ENCODE measurements around the gene C1orf56. TPM values are rescaled to one million over a fixed set of nuclear protein-coding genes. Genes with fewer than 3 reads are reported as not detected.

Gene C1orf56
- total RNA-seq, 1 donor, result 3.0 TPM

DNA sequence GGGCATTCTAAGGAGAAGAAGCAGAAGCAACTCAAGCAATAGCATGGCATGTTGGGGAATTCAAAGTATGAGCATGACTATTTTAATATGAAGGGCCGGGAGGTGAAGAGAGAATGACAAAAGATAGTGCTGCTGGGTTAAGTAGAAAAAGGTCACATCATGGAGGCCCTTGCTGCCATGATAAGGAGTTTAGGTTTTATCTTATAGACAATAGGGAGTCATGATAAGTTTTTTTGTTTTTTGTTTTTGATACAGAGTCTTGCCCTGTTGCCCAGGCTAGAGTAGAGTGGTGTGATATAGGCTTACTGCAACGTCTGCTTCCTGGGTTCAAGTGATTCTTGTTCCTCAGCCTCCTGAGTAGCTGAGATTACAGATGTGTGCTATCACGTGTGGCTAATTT lies 8.0 kb upstream of the C1orf56 start:
- no peak for DNase-seq (ENCODE audit: low read depth)
- H3K4me3 ChIP-seq (ENCODE audit: low read depth, low read length), result no peak overlapping the region
- TF ChIP-seq, protein P1, sequence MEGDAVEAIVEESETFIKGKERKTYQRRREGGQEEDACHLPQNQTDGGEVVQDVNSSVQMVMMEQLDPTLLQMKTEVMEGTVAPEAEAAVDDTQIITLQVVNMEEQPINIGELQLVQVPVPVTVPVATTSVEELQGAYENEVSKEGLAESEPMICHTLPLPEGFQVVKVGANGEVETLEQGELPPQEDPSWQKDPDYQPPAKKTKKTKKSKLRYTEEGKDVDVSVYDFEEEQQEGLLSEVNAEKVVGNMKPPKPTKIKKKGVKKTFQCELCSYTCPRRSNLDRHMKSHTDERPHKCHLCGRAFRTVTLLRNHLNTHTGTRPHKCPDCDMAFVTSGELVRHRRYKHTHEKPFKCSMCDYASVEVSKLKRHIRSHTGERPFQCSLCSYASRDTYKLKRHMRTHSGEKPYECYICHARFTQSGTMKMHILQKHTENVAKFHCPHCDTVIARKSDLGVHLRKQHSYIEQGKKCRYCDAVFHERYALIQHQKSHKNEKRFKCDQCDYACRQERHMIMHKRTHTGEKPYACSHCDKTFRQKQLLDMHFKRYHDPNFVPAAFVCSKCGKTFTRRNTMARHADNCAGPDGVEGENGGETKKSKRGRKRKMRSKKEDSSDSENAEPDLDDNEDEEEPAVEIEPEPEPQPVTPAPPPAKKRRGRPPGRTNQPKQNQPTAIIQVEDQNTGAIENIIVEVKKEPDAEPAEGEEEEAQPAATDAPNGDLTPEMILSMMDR (IDR thresholded peaks at IDR 0.05; ENCODE audit: insufficient read depth, low read depth, low read length), result no peak

DNA sequence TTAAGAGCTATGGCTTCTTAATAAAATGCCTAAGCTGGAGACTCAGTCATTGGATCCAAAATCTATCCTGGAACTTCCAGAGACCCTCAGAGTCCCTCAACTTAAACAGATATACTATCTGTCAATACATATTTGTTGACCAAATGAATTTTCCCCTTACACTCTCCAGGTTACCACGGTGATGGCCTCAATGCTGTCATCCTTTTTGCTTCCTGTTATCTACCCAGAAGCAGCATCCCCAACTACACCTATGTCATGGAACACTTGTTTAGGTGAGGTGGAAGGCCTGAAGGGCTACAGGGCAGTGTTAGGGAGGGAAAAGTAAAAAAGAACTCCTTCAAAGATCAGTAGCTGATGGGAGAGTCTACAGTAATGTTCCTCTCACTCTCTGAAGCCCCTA lies 4.4 kb upstream of the C1orf56 start:
- TF ChIP-seq, protein P1 (IDR thresholded peaks at IDR 0.05; ENCODE audit: insufficient read depth, low read depth, low read length), result no peak
- H3K4me3 ChIP-seq (ENCODE audit: low read depth, low read length), result no peak overlapping the region
- no peak for DNase-seq (ENCODE audit: low read depth)

DNA sequence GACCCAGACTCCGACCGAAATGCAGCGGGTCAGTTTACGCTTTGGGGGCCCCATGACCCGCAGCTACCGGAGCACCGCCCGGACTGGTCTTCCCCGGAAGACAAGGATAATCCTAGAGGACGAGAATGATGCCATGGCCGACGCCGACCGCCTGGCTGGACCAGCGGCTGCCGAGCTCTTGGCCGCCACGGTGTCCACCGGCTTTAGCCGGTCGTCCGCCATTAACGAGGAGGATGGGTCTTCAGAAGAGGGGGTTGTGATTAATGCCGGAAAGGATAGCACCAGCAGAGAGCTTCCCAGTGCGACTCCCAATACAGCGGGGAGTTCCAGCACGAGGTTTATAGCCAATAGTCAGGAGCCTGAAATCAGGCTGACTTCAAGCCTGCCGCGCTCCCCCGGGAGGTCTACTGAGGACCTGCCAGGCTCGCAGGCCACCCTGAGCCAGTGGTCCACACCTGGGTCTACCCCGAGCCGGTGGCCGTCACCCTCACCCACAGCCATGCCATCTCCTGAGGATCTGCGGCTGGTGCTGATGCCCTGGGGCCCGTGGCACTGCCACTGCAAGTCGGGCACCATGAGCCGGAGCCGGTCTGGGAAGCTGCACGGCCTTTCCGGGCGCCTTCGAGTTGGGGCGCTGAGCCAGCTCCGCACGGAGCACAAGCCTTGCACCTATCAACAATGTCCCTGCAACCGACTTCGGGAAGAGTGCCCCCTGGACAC lies 534 bp downstream of the C1orf56 start:
- TF ChIP-seq, protein P1 (IDR thresholded peaks at IDR 0.05; ENCODE audit: insufficient read depth, low read depth, low read length), result peak; percentile 60
- peak; percentile 58 for DNase-seq (ENCODE audit: low read depth)
- H3K4me3 ChIP-seq (ENCODE audit: low read depth, low read length), result peak overlapping the region; percentile 84

DNA sequence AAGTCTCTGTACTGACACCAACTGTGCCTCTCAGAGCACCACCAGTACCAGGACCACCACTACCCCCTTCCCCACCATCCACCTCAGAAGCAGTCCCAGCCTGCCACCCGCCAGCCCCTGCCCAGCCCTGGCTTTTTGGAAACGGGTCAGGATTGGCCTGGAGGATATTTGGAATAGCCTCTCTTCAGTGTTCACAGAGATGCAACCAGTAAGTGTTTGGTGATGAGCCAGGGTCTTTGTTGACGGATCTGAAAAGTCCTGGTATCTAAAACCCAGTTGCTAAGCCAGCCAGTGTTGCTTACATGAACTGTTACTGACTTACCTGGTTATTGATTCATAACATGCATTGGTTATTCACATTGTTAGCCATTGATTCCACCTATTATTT lies 1.1 kb downstream of the C1orf56 start:
- TF ChIP-seq, protein P1 (IDR thresholded peaks at IDR 0.05; ENCODE audit: insufficient read depth, low read depth, low read length), result no peak
- no peak for DNase-seq (ENCODE audit: low read depth)
- peak overlapping the region; percentile 84 for H3K4me3 ChIP-seq (ENCODE audit: low read depth, low read length)

DNA sequence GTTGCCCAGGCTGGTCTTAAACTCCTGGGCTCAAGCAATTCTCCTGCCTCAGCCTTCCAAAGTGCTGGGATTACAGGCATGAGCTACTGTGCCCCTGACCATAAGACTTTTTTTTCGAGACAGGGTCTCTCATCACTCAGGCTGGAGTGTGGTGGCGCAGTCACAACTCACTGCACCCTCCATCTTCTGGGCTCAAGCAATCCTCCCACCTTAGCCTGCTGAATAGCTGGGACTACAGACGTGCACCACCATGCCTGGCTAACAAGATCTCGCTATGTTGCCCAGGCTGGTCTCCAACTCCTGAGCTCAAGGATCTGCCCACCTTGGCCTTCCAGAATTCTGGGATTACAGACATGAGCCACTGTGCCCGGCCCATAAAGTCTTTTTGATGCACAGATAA lies 1.9 kb downstream of the C1orf56 start:
- TF ChIP-seq, protein P1 (IDR thresholded peaks at IDR 0.05; ENCODE audit: insufficient read depth, low read depth, low read length), result no peak
- no peak for DNase-seq (ENCODE audit: low read depth)
- no peak overlapping the region for H3K4me3 ChIP-seq (ENCODE audit: low read depth, low read length)

DNA sequence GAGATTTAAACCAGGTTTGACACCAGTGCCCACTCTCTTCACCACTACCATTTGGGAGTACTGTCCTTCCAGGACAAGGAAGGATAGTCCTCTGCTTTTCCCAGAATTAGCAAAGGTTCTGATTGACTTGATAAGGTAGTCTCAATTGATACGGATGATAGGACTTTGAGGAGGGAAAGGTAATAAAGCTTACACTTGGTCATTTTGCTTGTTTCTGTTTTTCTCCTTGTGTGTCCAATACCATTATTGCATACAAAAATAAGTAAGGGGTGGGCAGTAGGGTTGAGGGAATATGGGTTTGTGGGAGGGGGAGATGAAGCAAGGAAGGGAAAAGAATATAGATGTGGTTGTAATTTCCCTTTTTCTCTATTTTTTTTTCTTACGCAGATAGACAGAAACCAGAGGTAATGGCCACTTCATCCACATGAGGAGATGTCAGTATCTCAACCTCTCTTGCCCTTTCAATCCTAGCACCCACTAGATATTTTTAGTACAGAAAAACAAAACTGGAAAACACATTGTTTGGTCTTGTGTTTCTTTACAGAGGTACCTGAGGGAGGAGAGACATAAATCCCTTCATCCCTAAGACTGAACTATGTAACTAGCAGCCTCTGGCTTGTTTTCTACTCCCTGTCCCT lies 2.6 kb downstream of the C1orf56 start:
- TF ChIP-seq, protein P1 (IDR thresholded peaks at IDR 0.05; ENCODE audit: insufficient read depth, low read depth, low read length), result no peak
- DNase-seq (ENCODE audit: low read depth), result no peak

More for the DNA sequence above, 2.6 kb downstream of the C1orf56 start:
- no peak overlapping the region for H3K4me3 ChIP-seq (ENCODE audit: low read depth, low read length)

Data from fibroblast of villous mesenchyme (primary cell).